ENCODE measurements around the gene MUC5B.

The MUC5B gene

DNA sequence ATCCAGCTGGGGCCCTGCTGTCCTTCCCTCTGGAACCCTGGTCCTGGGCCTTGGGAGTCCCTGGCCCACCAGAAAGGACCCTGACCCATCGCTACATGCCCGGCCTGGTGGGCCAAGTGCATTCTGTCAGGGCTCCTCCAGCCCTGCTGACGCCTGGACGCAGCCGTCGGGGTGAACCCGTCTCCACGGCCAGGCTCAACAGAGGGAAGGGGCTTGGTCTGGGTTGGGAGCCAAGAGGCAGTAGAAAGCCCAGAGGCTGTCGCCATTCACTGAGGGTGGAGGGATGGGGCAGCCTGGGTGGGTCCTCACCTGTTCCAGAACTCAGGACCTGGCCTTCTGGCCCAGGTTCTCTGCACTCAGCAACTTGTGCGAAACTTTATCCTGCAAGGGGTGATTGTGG is 47.6 kb downstream of the MUC5B start:
- DNase-seq: no peak

DNA sequence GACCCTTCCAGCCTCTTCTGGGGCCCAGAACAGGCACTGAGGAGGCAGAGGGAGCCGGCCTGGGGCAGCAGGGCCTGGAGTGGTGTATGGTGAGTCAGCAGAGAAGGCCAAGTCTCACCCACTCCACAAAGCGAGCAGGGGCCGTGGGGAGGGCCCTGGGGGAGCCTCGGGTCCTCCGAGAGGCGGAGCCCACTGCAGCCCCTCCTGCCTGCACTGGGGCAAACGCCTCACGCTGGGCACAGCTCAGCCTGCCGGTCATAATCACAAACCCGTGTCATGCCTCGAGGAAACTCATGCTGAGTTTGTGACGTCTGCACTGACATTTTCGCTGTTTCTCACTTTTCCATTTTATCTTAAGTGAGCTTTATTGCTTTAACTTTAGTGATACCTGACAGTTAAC is 48.1 kb downstream of the MUC5B start:
- DNase-seq: no peak

DNA sequence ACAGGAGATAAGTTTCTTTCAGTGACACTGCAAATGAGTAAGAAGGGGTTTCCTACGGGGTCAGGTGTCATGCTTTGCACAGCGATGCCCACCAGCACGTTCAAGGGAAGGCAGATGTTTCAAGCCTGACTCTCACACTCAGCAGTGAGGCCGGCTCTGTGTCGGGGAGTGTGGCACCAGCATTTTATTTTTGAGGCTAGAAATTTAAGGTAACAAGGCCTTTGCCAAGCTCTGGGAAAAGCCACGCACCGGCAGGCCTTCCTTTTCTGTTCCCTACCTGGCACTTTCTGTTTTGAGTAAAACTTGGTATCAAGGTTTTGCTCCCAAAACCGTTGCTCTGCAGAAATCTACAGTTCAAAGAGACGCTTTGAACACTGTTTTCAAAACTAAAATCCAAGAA is 48.5 kb downstream of the MUC5B start:
- DNase-seq: no peak

DNA sequence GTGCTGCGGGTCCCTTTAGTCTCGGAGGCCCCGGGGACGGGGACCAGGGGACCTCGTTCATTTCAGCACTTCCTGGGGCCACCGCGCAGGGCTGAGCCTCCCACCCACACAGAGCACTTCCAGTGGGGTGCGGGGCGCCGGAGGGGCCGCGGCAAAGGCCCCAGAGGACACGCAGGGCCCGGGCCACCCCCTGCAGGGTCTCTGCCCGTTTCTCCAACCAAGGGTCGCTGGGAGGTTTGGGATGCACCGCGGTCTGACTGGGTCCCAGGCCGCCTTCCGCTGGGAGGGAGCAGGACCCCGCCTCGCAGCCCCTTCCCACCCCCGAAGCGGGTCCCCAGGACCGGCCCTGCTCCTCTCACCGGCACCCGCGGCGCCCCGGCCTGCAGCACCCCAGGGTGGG is 49.1 kb downstream of the MUC5B start:
- DNase-seq: no peak

GRCh38 chr11:1272531-1272930 is 49.7 kb downstream of the MUC5B start:
- DNase-seq: no peak

- no peak for DNase-seq
These were observed 51.6 kb downstream of the MUC5B start for GRCh38 chr11:1274501-1274900.

DNA sequence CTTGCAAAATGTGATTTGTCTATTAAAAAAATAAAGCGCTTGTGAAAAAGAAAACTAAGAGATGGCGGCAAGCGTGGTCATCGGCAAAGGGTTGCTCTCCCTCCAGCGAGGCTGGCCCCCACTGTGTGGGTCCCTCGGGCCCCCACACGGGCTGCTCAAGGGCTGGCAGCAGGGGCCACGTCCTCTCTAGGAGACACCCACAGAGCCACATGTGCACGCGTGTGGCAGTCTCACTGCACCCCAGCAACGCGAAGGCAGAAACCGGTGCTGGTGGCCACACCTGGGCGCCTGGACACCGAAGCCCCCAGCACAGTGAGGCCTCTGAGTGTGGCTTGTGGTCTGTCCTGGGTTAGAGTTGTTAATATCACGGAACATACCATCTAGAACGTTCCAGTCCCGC is 52.2 kb downstream of the MUC5B start:
- DNase-seq: no peak

DNA sequence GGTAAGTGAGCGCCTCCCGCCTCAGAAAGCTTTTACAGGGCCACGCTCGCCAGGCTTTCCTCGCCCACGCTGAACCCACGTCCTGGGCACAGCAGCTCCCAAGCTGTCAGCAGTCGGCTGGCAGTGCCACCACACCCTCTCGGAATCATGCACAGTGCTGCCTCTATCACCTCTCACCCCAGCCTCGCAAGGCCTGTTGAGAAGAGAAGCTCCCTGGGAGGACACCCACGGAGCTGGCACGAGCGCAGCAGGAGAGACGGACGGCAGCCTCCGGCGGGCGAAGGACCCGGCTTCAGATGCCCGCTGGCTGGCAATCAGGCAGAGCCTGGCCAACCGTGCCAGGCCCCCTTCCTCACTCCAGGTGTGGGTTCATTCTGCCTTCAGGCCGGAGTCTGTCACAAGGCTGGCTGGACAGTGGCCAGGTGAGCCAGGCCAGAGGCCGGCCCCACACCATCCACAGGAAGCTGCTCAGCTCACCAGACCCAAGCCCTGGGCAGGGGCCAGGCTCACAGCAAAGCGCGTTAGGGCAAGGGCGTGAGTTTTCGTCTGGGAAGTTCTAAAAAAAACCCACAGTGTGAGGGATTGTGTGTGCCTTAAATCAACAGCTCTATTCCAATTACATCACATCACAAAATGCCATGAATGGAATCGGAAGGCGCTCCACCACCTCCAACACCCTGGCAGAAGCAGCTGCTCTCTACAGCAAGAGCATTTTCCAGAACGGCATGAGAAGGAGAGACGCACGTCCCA is 53.4 kb downstream of the MUC5B start:
- DNase-seq: no peak

DNA sequence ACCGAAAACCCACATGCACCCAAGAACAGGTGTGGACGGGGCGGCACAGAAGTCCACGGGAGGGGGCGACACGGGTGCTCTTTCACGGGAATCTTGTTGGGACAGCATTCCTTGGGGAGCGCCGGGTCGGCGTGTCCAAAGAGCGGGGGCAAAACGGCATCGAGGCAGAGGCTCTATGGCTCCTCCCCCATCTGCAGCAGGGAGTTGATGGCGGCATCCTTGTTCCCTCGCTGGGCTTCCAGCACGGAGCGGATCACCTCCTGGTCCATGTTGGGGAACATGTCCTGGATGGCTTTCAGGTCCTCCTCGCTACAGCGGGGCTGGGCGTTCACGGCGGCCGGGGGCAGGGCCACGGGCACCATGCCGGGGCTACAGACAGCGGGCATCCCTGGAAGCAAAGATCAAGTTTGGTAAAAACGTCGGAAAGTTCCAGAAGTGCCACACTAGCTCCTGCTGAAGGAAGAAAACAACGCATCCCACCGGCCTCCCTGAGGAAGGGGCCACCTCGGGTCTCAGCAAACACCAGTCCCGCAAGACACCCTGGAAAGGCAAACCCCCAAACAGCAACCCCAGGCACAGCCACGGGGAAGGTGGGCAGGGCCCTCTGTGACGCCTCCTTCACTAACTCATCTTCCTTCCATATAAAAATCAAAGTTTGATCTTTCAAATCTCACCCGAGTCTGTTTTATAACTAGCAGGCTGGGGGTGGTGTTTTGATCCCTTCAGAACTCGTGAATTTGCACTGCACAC is 54.2 kb downstream of the MUC5B start:
- no peak for DNase-seq

GRCh38 chr11:1277936-1278512 is 55.2 kb downstream of the MUC5B start:
- no peak for DNase-seq

DNA sequence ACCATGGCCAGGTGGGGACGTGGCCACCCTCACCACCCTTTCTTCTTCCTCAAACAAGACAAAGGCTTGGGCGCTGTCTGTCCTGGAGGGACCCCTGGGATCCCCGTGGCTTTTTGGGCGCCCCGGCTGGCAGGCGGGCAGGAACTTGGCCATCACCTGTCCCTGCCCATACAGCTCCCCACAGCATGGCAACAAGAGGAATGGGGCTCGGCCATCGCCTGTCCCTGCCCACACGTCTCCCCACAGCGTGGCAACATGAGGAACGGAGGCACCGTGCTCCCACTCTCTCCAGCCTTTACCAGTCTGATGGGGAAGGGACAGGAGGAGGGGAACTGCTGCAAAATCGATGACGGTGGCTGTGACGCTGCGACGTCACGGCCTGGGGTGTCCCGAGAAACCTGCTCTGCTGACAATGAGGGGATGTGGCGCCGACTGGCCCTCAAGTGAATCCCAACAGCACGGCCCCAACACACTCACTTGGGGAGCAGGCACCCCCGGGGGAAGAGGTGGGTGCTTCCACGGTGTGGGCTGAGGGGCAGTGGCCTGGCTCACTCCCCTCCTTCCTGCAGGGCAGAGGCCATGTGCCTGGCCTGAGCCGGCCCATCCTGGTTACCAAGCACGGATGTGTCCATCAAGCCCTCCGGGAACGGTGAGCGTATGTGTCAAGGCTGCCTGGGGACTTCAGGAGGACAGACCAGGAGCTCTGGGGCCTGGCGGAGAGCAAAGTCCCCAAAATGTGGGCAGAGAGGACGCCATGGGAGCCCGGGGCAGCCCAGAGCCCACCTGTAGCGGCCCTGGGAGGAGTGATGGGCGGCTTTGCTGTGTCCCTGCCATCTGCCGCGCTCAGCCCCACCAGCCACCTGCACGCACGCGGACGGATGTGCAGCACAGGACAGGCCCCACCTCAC is 56.2 kb downstream of the MUC5B start:
- DNase-seq: no peak

DNA sequence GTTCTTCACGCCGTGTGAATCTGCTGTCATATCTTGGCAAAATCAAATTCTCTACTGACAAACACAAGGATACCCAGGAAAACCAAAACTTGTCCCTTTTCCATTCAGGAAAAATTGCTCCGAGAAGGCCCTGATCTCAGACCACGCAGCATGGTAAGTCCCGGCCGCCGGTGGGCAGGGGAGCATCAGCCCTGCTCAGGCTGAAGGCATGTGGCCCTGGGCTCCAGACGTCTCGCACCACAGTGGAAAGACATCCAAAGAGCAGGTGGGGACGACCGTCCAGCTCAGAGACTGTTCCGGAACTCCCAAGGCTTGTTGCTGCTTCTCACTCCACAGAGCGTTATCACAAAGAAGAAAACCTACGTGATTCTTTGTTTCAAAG is 56.8 kb downstream of the MUC5B start:
- DNase-seq: no peak

DNA sequence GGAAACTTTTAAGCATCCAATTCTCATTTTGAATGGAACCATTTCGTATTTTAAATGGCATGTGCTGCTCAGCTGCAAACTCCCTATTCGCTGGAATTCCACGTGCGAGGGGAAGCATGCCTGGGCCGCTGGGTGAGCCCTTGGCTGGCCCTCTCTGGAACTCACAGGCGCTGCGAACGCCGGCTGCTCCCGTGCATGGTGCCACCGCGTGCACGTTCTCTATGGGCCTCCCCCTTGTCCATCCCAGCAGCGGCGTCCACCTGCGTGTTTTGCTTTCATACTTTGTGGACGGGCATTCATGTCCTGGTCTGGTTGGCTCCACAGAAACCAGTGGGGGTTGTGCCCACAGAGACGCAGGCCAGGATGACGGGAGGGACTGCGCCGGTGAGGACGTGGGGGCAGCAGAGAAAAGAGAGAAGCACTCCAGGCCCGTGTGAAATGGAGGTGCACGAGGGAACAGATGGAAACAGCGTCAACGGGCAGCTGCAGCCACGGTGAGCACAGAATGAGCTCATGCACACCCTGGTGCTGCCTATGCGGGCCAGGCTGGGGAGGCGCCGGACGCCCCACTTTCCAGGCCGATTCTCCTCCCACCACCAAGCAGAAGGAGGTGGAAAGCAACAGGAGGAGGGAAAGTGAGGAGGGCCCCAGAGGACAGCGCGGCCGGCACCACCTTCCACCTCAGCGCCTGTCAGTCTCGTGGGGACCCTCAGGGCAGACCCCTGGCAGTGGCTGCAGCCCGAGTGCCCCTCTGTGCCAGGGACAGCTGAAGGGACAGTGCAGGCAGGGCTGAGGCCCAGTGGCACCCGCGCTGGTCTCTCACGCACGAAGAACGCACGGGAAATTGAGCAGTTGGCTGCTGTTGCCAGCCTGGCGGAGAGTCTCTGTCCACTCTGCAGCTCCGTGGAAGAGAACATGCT is 57.5 kb downstream of the MUC5B start:
- no peak for DNase-seq

GRCh38 chr11:1281326-1281973 is 58.6 kb downstream of the MUC5B start:
- DNase-seq: no peak

DNA sequence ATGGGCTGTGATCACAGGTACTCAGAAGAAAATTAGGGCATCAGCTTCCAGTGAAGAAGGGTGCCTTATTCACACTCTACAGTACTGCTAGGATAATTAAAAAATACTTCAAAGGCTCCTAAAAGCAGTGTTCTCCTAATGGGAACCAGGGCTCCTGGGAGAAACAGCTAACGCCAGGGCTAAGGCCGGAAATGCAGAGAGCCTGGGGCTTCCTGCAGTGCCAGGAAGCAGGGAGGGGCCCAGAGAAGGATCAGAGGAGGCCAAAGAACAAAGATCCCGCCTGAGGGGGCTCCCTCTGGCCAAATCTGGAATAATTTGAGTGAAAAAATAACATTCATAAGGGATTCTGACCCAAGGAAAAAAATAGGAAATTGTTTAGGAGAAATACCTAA is 59.1 kb downstream of the MUC5B start:
- no peak for DNase-seq

GRCh38 chr11:1283091-1283511 is 60.2 kb downstream of the MUC5B start:
- DNase-seq: no peak

GRCh38 chr11:1283906-1284305 is 61.0 kb downstream of the MUC5B start:
- DNase-seq: no peak

GRCh38 chr11:1285316-1285744 is 62.5 kb downstream of the MUC5B start:
- no peak for DNase-seq

DNA sequence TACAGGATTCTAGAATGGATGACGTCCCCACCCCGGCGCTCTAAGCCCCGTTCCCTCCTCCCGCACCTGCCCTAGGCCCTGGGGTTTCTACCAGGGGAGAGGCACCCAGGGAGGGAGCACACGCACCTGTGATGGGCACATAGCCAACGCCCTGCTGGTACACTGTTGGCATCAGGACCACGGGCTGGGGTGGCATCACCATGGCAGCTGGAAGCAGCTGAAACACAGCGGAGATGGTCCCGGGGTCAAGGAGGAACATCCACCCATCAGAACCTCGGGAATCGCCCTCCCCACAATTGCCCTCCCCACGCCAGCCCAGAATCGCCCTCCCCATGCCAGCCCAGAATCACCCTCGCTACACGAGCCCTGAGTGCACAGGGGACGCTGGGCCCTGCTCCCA is 63.0 kb downstream of the MUC5B start:
- no peak for DNase-seq

- no peak for DNase-seq
These were observed 65.1 kb downstream of the MUC5B start for GRCh38 chr11:1287928-1288327.

GRCh38 chr11:1288426-1289151 is 65.7 kb downstream of the MUC5B start:
- no peak for DNase-seq
